ENCODE data around the gene KIF3C.

DNA sequence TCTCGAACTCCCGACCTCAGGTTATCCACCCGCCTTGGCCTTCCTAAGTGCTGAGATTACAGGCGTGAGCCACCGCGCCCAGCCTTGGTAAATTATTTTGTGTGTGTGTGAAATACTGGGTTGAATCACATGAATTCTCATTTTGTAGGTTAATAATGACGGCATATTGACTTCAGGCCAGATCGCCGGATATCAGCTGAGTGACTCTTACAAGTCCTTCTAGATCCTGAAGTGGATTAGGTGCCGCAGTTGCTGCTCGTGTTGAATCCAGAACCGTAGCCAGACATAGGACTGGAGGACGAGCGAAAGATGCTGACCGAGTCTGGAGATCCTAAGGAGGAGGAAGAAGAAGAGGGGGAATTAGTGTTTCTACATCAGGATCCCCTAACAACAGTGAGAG is 12.2 kb upstream of the KIF3C start:
- TF ChIP-seq GATA2 (IDR thresholded peaks at IDR 0.05; ENCODE audit: low read depth, low read length) (no peak), GATA3 (IDR thresholded peaks at IDR 0.05; ENCODE audit: low read depth, low read length) (no peak)

Measured in SH-SY5Y (cell line).